Dedifferentiated amniotic fluid mesenchymal stem cell (primary cell): ENCODE data around the gene TOPBP1.
"Not testable (repeated sequence)": the region's sequence is repeated elsewhere in the genome, so short reads cannot be mapped to it uniquely, and the experiment has no call there.

Experiments
- DNase-seq: peaks from one replicate; pipeline ENCODE4 v3.0.0-alpha.2; 2016; ENCODE audit errors: extremely low spot score

TOPBP1 gene

DNA sequence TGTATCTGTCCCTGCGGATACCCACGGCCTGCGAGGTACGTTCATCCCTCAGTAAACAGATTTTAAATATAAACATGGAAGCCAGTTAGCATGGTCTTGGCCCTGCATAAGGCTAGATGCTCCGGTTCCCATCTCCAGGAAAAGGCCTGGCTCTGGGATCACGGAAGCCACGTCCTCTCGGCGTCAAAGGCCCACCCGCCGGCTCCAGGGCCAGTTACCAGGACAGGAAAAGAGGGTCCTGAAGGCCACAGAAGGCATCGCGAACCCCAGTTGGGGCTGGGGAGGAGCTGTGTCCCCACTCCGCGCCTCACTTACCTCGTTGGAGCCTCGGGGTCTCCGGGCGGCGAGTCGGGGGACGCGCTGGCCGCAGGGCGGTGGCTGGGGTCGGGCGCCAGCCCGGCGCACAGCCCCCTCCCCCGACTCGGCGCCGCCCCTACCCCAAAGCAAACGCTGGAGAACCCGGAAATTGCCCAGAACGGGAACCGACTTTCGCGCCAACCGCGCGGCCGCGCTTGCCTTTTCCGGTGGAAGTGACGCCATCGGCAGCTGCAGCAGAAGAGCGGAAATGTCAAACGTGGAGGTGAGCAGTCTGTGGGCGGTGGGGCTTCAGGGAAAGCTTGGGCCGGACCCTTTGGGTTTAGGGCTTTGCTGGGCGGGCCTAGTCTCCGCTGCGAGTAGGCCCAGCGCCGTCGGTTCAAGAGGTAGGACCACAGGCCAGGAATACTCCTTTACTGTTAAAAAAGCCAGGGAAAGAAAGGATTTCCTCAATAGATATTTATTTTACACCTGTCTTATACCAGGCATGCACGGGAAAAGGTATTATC lies at the start of gene TOPBP1:
TSS of gene TOPBP1 (minus strand) at position 488 of the 824 bp plus-strand sequence. CDS start 814 bp downstream, outside the sequence.
- DNase-seq: peak; percentile 63

DNA sequence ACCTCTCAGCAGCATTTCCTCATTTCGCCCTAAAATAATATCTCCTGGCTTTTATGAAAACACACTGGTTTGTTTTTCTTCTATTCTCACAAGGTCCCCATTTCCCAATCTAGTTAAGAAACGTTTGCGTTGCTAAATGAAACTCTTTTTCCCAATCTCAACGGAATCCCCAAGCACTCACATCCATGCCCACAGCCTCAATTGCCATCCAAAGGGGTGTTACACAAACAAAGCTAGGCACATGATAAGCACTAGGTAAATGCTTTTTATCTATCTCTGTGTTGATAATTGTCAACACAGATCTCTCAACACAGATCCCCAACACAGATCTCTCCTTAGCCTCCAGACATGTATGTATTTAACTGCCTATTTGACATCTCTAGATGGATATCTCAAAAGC lies 49.3 kb upstream of the TOPBP1 start:
- no peak for DNase-seq

DNA sequence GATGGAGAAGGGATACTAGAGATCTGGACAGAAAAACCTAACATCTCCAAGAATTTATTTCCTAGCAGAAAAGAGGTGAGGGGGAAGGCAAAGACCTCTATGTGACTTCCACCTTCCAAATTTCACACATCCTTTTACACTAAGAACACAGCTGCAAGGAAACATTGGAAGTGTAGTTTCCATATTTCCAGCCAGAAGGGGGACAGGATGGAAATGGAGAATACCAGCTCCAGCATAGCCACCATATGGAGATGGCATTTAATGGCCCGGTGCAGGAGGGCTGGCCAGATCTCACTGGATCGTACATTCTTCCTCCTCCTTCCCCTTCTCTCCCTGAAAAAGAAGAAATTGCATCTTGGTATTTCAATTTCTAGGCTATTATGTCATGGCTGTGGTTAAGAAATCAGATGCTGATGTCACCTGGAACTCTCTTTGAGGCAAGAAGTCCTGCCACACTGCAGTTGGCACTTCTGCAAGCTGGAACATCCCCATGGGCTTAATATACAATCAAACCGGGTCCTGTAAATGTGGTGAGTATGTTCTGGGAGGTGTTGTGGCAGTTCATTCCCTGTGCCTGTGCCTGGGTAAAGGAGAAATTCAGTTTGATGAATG lies 47.5 kb upstream of the TOPBP1 start:
- DNase-seq: no peak

DNA sequence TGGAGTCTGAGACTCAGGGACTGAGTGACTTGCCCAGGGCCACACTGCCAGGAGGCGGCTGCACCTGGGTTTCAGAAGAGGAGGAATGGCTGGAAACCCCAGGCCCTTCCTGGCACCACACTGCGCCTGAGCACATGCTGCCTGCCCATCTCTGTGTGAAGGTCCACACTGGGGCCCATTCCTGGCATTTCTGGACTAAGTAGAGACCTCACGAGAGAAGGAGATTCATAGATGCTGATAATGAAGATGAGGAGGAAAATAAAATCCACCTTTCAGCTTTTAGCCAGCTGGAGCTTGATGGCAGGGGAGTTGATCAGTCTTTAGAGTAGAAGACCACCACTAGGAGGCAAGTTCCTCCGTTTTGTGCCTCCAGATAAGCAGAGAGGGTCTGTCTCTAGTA lies 44.3 kb upstream of the TOPBP1 start:
- no peak for DNase-seq

DNA sequence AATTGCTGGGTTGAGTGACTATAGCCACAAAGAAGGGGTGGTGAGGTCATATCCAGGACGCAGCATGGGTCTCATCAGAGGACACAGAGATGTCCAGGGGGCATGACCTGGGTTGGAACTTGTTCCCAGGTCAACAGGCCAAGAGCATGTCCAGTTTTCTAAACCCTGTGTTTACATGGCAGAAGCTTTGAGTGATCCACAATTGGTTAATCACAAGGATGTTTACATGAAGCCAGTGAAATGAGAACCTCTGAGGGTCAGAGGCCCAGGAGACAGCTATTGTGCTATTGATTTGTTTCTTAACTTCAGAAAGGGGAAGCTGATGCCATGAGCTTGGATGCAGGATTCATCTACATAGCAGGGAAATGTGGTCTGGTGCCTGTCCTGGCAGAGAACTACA lies 42.2 kb upstream of the TOPBP1 start:
- DNase-seq: no peak

DNA sequence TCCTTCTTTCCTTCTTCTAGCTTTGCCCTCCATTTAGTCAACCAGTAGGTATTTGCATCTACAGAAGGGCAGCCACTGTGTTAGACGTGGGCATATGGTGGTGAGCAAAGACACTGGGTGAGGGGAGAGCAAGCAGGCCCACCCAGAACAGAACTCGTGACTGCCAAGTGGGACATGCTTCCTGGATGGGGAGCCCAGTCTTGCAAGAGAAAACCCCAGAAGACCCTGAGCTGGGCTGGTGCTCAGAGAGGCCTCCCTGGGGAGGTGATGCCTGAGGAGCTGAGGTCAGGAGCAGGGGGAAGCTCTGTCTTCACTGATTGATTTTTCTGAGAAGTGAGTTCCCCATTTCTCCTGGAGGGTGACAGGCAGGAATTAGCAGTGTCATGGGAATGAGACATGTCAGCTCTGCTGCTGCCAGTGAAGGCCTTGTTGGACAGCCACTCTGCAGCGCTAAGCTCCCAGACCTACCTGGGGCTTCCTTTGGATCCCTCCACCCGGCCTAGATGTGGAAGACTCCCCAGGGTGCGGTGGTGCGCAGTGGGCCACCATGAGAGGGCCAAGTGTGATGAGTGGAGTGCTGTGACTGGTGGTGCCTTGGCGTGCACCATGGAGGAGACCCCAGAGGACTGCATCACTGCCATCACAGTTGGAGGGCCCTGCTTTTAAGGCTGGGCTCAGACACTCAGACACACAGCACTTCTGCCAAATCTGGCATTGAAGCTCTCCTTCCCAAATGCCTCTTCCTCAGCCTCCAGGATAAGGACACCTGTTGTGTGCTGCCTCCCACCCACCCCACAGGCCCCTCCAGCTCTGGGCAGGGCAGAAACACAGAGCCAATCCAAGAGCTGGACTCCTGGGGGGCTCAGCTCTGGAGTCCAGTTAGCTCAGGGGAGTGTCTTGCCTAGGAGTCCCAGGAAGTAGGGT lies 40.0 kb upstream of the TOPBP1 start:
- no peak for DNase-seq

DNA sequence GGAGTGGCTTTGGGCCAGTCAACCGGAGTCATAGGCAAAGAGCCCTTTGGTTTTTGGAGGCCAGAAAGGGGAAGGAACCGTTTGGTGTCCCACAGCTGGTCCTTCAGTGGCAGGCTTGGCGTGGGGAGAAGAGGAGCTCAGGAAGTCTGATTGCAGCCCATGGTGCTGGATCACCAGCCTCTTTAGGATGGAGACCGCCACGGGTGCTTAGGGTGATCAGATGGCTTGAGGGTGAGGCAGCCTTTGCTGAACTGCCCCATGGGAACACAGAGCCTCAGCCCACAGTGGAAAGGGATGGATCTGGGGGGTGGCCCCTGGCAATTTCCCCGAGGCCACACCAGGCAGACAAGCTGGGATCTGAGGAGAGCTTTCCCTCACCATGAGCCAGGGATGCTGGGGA lies 38.6 kb upstream of the TOPBP1 start:
- DNase-seq: no peak

DNA sequence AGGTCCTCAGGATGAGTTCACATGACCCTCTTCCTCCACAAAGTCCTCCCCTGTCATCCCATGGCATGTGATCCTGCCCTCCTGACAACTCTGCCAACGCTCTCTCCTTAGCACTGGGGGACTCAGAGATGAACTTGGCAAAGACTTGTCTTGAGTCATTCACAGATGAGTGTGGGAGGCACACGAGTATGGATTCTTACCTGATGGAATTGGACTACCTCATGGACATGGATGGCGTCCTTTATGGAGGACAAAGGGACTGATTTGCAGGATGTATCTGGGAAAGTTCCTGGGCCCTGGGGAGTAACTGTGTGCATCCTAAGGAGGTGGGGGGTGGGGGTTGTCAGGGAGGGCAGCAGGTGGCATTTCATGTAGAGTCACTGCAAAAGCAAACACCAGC lies 38.2 kb upstream of the TOPBP1 start:
- no peak for DNase-seq

DNA sequence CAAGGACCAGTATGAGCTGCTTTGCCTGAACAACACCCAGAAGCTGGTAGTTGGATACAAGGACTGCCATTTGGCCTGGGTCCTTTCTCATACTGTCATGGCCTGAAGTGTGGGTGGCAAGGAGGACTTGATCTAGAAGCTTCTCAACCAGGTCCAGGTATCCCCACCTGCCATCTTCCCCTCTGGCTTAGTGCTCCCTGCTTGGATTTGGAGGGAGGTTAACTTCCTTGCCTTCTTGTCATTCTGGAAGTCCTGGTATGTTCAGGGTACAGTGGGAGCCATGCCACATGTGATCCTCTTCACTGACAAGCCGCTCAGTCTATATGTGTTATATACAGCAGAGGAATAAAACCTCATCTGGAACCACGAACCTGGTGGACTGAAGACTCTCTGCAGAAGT lies 37.7 kb upstream of the TOPBP1 start:
- no peak for DNase-seq

DNA sequence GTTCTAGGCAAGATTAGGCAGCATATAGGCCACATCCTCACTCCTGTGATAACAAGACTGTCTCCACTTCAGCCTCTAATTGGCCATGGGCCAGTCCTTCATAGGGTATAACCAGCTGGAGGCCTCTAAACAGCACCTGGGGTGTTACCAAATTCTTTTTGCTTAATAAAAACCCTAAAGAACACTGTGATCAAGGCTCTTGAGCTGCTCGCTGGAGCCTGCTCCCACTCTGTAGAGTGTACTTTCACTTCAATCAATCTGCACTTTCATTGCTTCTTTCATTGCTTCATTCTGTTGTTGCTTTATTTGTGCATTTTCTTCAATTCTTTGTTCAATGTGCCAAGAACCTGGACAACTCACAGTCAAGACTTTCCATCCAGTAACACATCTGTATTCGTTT lies 36.2 kb upstream of the TOPBP1 start:
- no peak for DNase-seq

DNA sequence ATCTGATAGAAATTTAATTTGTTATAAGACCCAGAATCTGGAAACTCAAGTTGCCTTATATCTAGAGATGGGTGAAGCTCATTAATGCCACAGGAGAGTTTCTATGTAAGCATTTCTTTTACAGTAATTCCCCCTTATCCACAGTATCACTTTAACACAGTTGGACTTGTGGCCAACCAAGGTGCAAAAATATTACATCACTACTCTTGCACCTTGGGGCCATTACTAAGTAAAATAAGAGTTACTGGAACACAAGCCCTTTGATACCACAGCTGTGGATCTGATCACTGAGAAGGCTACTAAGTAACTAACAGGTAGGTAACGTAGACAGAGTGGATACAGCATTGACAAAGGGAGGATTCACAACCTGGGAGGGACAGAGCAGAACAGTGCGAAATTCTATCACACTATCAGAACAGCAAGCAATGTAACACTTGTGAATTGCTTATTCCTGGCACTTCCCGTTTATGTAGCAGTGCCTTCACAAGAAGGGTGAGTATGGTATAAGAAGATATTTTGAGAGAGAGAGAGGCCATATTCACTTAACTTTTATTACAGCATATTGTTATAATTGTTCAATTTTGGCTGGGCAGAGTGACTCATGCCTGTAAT lies 33.9 kb upstream of the TOPBP1 start:
- DNase-seq: no peak

DNA sequence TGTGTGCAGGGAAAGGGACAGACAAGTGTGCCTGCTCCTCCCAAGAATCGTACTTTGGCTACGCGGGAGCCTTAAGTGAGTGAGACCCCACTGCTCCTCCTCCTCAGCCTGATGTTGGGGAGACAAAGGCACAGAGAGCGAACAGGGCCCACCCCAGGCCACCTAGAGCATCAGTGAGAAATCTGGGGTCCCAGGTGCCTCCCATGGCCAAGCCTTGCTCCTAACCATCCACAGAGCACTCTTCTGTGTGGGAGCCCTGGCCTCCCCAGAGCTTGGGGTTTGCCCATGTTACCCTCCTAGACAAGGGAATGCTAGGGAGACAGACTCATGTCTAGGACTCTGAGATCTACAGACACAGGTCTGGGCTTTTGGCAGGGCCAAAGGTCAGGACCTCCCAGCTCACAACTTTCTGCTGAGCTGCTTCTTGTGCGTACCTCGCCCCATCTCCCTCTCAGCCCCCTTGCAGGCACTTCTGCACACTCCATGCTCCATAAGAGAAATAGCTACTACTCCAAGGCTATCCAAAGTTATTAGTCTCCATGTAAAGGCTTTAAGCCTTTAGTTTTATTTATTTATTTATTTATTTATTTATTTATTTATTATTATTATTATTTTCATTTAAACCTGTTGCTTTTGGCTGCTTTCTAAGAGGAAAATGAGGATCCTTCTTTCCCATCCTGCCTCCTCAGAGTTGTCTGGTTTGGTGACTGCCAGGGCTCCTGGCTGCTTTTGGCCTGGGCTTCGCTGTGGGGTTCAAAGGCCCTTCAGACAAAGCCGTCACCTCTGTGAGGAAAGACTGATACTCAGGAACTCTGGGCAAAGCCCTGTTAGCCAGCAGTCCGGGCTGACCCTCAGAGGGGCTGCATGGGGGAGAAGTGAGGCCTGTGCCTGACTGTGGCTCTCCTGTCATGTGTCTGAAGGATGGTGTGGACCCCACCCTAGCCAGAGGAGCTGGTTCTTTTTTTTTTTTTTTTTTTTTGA lies 32.8 kb upstream of the TOPBP1 start:
- no peak for DNase-seq

DNA sequence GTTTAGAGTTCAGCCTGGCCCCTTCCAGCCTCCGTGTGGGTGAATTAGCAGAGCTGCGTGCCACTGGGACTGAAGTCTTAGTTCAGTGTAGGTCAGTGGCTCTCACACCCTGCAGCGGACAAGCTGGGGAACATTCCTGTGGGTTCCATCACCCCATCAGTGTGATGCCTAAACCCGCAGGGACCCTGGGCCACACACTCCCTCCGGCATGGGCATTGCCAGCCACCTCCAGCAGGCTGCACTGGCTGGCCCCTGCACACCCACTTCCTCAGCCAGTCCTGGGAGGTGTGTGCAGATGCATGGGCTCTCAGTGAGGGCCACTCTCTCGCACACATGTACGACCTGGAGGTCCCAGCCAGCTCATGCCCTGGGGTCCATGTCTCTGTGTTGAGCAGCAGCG lies 32.1 kb upstream of the TOPBP1 start:
- no peak for DNase-seq

DNA sequence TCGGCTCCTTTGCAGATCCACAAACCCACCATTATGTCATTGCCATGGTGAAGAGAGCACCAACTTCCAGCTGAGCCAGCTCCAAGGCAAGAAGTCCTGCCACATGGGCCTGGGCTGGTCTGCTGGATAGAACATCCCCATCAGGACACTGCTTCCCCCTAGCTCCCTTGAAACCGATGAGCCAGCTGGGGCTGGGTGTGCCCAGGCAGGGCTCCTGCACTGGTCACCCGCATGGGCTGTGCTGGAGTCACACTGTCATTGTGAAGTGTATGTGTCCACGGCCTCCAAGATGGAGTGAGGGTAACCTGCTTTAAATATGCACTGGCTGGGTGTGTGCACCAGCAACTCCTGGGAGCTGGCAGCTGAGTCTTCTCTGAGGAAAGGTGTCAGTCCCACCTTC lies 31.0 kb upstream of the TOPBP1 start:
- DNase-seq: no peak

DNA sequence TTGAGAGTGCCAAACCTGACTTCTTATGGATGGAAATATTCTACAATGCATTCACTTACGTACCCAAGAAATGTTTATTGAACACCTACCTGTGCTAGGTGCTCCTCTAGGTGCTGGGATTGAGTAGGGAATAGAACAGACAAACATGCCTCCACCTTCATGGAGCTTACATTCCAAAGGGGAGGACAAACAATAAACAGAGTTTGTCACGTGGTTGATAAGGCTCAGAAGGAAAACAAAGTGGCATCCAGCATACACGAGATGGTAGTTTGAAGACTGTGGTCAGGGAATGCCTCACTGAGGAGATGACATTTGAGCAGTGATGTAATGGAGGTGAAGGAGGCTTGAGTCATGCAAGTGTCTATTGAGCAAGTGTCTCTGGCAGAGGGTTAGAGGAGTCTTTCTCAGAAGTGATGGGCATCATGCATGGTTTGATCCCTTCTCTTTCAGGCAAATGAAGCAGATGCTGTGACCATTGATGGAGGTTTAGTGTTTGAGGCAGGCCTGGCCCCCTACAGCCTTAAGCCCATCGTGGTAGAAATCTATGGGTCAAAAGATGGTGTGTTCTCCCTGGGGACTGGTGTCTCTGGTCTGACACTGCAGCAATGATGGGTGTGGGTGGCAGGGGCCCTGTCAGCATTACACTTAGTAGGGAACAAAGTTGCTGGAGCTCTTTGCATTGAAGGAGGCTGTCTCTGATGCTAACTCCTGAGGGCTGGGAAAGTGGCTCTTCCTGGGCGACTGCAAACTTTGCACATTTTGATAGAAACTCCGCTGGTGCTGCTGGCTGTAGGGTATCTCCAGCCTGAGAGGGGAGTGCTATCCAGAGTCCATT lies 29.7 kb upstream of the TOPBP1 start:
- no peak for DNase-seq

DNA sequence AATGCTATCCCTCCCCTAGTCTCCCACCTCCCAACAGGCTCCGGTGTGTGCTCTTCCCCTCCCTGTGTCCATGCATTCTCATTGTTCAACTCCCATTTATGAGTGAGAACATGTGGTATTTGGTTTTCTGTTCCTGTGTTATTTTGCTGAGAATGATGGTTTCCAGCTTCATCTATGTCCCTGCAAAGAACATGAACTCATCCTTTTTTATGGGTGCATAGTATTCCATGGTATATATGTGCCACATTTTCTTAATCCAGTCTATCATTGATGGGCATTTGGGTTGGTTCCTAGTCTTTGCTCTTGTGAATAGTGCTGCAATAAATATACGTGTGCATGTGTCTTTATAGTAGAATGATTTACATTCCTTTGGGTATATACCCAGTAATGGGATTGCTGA lies 16.3 kb upstream of the TOPBP1 start:
- not testable (repeated sequence) for DNase-seq

DNA sequence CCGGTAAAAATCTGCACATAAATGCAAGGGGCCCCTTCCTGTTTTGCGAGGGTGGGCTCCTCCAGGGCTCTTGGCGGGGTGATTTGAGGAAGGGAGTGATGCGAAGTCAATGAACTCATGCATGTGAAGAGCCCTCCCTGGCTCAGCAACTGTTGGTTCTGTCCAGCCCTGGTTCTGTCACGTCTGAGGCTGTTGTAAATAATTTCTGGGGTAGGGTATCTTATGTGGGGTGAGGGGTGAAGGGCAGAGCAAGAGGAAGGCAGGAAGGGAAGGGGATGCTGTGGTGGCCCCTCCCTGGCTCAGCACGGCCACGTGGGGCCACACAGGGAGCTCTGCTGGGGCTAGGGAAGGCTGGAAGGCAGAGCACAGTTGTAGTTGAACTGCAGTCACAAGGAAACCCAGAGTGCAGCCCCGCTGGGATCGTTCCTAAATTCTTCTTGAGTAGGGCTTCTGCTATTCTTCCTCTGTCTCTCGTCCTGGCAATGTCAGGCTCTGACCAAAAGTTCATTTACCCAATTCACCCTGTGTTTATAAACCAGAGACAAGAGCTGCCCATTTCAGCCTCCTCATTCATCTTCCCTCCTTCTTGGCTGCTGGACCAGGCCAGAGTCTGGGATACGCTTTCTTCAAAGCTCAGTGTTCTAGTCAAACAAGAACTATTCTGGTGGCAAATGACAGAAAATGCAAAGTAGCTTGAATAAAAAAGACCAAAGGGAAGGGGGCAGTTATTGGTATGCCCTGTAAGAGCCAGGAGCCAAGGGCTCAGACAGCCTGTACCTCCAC lies 14.8 kb upstream of the TOPBP1 start:
- no peak for DNase-seq

DNA sequence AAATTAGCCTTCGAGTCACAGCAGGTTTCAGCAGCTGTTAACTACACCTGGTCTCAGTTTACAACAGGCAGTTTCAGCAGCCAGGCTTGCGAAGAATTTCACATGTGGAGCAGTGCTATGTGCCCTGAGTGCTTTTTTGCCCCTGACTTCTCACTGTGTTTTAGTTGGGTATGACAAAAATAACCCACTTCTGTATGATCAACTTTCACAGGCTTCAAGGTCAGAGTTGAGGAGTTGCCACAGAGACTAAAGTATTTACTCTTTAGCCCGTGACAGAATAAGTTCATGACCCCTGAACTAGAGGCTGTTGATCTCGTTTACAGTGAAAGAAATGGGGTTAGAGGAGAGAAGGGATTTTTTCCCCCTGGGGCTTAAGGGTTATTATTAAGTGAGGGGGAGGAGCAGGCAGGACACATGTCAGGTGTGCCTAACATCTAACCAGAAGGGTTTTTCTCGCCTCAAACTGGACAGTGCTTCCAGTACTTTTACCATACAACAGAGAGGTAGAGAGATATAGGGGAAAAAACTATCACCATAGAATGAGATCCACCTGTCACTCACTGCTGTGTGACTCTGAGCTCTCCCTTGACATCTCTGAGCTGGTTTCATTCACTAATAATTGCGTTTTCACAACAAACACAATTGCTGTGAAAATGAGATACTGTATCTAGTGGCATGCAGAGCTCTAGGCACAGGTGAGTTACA lies 14.0 kb upstream of the TOPBP1 start:
- DNase-seq: no peak
